WTC11 (cell line): ENCODE data around the gene MSI2. TPM values are rescaled to one million over a fixed set of nuclear protein-coding genes. Genes with fewer than 3 reads are reported as not detected.

Experiments used
- ATAC-seq: fragments of 200-7000 bp; cut with Tn5 transposase; 2 replicates; pipeline ENCODE4 v1.10.0; 2021; ENCODE audit warnings: mild to moderate bottlenecking, moderate library complexity
- CTCF ChIA-PET: fragments of 300-600 bp; sonication (Branson Sonifier 250); formaldehyde crosslinking; loops from one replicate; lab custom pipeline; 2021; ENCODE audit warnings: antibody characterized with exemption; lab: Charles Lee
- POLR2A ChIA-PET: fragments of 350-600 bp; sonication (Branson Sonifier 250); formaldehyde crosslinking; loops from one replicate; lab custom pipeline; 2021; ENCODE audit warnings: antibody characterized with exemption; lab: Charles Lee
- DNase-seq: peaks from one replicate; pipeline ENCODE4 v3.0.0; 2021; ENCODE audit warnings: low spot score
- H3K27ac Mint-ChIP-seq: 2 replicates; pipeline ENCODE4 v1.8.0; 2021; ENCODE audit warnings: mixed read lengths
- H3K27me3 Mint-ChIP-seq: 2 replicates; pipeline ENCODE4 v1.8.0; 2021; ENCODE audit warnings: low read depth, mild to moderate bottlenecking, moderate library complexity, mixed read lengths
- H3K36me3 Mint-ChIP-seq: 2 replicates; pipeline ENCODE4 v1.8.0; 2021; ENCODE audit warnings: mixed read lengths
- H3K4me1 Mint-ChIP-seq: 2 replicates; pipeline ENCODE4 v1.8.0; 2022; ENCODE audit warnings: mixed read lengths
- H3K4me3 Mint-ChIP-seq: 2 replicates; pipeline ENCODE4 v1.8.0; 2021; ENCODE audit warnings: mild to moderate bottlenecking, moderate library complexity, mixed read lengths
- H3K9me3 Mint-ChIP-seq: 2 replicates; pipeline ENCODE4 v1.8.0; 2021; ENCODE audit warnings: mixed read lengths
- AFF4 ChIP-seq: sonication (generic); formaldehyde crosslinking; IDR thresholded peaks from 2 replicates; pipeline ENCODE4 v1.8.1; 2023; ENCODE audit warnings: mild to moderate bottlenecking, missing genetic modification reagents, borderline replicate concordance
- ATF1 ChIP-seq: sonication (generic); formaldehyde crosslinking; IDR thresholded peaks from 2 replicates; pipeline ENCODE4 v1.8.1; 2023; ENCODE audit warnings: mild to moderate bottlenecking, moderate library complexity, missing genetic modification reagents
- CBFB ChIP-seq: sonication (generic); formaldehyde crosslinking; IDR thresholded peaks from 2 replicates; pipeline ENCODE4 v1.8.1; 2022; ENCODE audit warnings: mild to moderate bottlenecking, low read depth, missing genetic modification reagents
- CREB1 ChIP-seq: sonication (generic); formaldehyde crosslinking; IDR thresholded peaks from 2 replicates; pipeline ENCODE4 v1.8.0; 2023; ENCODE audit warnings: mild to moderate bottlenecking, missing genetic modification reagents
- CREM ChIP-seq: sonication (generic); formaldehyde crosslinking; IDR thresholded peaks from 2 replicates; pipeline ENCODE4 v1.8.1; 2022; ENCODE audit warnings: mild to moderate bottlenecking, missing genetic modification reagents, moderate library complexity
- E2F5 ChIP-seq: sonication (generic); formaldehyde crosslinking; IDR thresholded peaks from 2 replicates; pipeline ENCODE4 v1.8.1; 2022; ENCODE audit warnings: mild to moderate bottlenecking, moderate library complexity, missing genetic modification reagents
- ELF4 ChIP-seq: sonication (generic); formaldehyde crosslinking; IDR thresholded peaks from 2 replicates; pipeline ENCODE4 v1.8.1; 2022; ENCODE audit warnings: low read depth, mild to moderate bottlenecking, moderate library complexity, missing genetic modification reagents
- GABPB1 ChIP-seq: sonication (generic); formaldehyde crosslinking; IDR thresholded peaks from 2 replicates; pipeline ENCODE4 v1.8.1; 2023; ENCODE audit warnings: mild to moderate bottlenecking, missing genetic modification reagents
- GRHL2 ChIP-seq: fragments of 250-450 bp; sonication (Bioruptor Pico); IDR thresholded peaks from 2 replicates; pipeline ENCODE4 v1.8.0; 2022; ENCODE audit warnings: mild to moderate bottlenecking, moderate library complexity; ENCODE audit not compliant: insufficient replicate concordance, severe bottlenecking
- HMGXB4 ChIP-seq: sonication (generic); formaldehyde crosslinking; IDR thresholded peaks from 2 replicates; pipeline ENCODE4 v1.8.1; 2023; ENCODE audit warnings: mild to moderate bottlenecking, moderate library complexity, missing genetic modification reagents
- MAX ChIP-seq: sonication (generic); formaldehyde crosslinking; IDR thresholded peaks from 2 replicates; pipeline ENCODE4 v1.8.0; 2022; ENCODE audit warnings: mild to moderate bottlenecking, missing genetic modification reagents
- MLX ChIP-seq: sonication (generic); formaldehyde crosslinking; IDR thresholded peaks from 2 replicates; pipeline ENCODE4 v1.8.1; 2023; ENCODE audit warnings: mild to moderate bottlenecking, missing genetic modification reagents, moderate library complexity
- MXD4 ChIP-seq: fragments of 250-450 bp; sonication (Bioruptor Pico); IDR thresholded peaks from 2 replicates; pipeline ENCODE4 v1.8.0; 2021; ENCODE audit warnings: mild to moderate bottlenecking, moderate library complexity, borderline replicate concordance
- NFYB ChIP-seq: sonication (generic); formaldehyde crosslinking; conservative IDR thresholded peaks from 2 replicates; pipeline ENCODE4 v1.8.0; 2022; ENCODE audit warnings: low read depth, missing genetic modification reagents
- PRDM15 ChIP-seq: sonication (generic); formaldehyde crosslinking; IDR thresholded peaks from 2 replicates; pipeline ENCODE4 v1.8.0; 2022; ENCODE audit warnings: missing genetic modification reagents
- SMAD3 ChIP-seq: sonication (generic); formaldehyde crosslinking; IDR thresholded peaks from 2 replicates; pipeline ENCODE4 v1.8.0; 2022; ENCODE audit warnings: missing genetic modification reagents, mild to moderate bottlenecking, borderline replicate concordance
- STAT6 ChIP-seq: sonication (generic); formaldehyde crosslinking; conservative IDR thresholded peaks from 2 replicates; pipeline ENCODE4 v1.8.1; 2023; ENCODE audit warnings: mild to moderate bottlenecking, low read depth, missing genetic modification reagents, moderate library complexity
- TP53 ChIP-seq: sonication (generic); formaldehyde crosslinking; IDR thresholded peaks from 2 replicates; pipeline ENCODE4 v1.8.1; 2023; ENCODE audit warnings: mild to moderate bottlenecking, missing genetic modification reagents
- ZNF121 ChIP-seq: sonication (generic); formaldehyde crosslinking; IDR thresholded peaks from 2 replicates; pipeline ENCODE4 v1.8.0; 2023; ENCODE audit warnings: missing genetic modification reagents
- ZNF232 ChIP-seq: sonication (generic); formaldehyde crosslinking; IDR thresholded peaks from 2 replicates; pipeline ENCODE4 v1.8.0; 2022; ENCODE audit warnings: mild to moderate bottlenecking, missing genetic modification reagents
- ZNF263 ChIP-seq: sonication (generic); formaldehyde crosslinking; IDR thresholded peaks from 2 replicates; pipeline ENCODE4 v1.8.1; 2022; ENCODE audit warnings: low read depth, mild to moderate bottlenecking, moderate library complexity, missing genetic modification reagents
- ZNF317 ChIP-seq: sonication (generic); formaldehyde crosslinking; IDR thresholded peaks from 2 replicates; pipeline ENCODE4 v1.8.1; 2023; ENCODE audit warnings: low read depth, mild to moderate bottlenecking, moderate library complexity, missing genetic modification reagents, borderline replicate concordance
- total RNA-seq: library from RNA; stranded (reverse); gene quantifications from 3 replicates; pipeline ENCODE4 v1.2.3, GENCODE V29; 2021

The MSI2 gene
- total RNA-seq, 1 experiment from 2014 or later, result 82.1 TPM

- TF ChIP-seq E2F5 (CRISPR knock-in tag), result no peak
- no peak for TF ChIP-seq CREB1 (CRISPR knock-in tag)
- TF ChIP-seq MLX (CRISPR knock-in tag), result no peak
- no peak for TF ChIP-seq NFYB (CRISPR knock-in tag)
- no peak for TF ChIP-seq ELF4 (CRISPR knock-in tag)
- no peak for TF ChIP-seq ZNF317 (CRISPR knock-in tag)
- TF ChIP-seq MAX (CRISPR knock-in tag), result no peak
- no peak for TF ChIP-seq ZNF121 (CRISPR knock-in tag)
- no peak for TF ChIP-seq ZNF232 (CRISPR knock-in tag)
- no peak for TF ChIP-seq CREM (CRISPR knock-in tag)
- no peak for TF ChIP-seq GABPB1 (CRISPR knock-in tag)
Measured at GRCh38 chr17:57384219-57384618, 127.9 kb downstream of the MSI2 start (continued).

GRCh38 chr17:57385975-57386374 lies 129.7 kb downstream of the MSI2 start:
- DNase-seq (no peak), ATAC-seq (no peak)
- Mint-ChIP-seq H3K27me3 (no peaks in the 10 kb centered on the region), H3K27ac (no peak overlapping the region), H3K9me3 (peaks cover 21% of the 10 kb centered on the region), H3K36me3 (peaks cover 23% of the 10 kb centered on the region), H3K4me3 (no peak overlapping the region), H3K4me1 (peaks cover 45% of the 10 kb centered on the region)
- ChIA-PET CTCF (no interaction called here), POLR2A (no interaction called here)
- TF ChIP-seq ATF1 (CRISPR knock-in tag) (no peak), STAT6 (CRISPR knock-in tag) (no peak), ZNF121 (CRISPR knock-in tag) (no peak), TP53 (no peak), ZNF263 (CRISPR knock-in tag) (no peak), CBFB (CRISPR knock-in tag) (no peak), PRDM15 (no peak), MAX (CRISPR knock-in tag) (no peak), MXD4 (CRISPR knock-in tag) (no peak), AFF4 (CRISPR knock-in tag) (no peak), HMGXB4 (CRISPR knock-in tag) (no peak), SMAD3 (no peak), GRHL2 (CRISPR knock-in tag) (no peak)
